Islet precursor cell (in vitro differentiated cells): ENCODE results near the gene PRPS2.
A peak's percentile ranks its signal among the peaks of the same experiment; 100 is the strongest.

Experiments used
- DNase-seq: peaks from one replicate; pipeline ENCODE4 v3.0.0-alpha.2; 2018

The PRPS2 gene

DNA sequence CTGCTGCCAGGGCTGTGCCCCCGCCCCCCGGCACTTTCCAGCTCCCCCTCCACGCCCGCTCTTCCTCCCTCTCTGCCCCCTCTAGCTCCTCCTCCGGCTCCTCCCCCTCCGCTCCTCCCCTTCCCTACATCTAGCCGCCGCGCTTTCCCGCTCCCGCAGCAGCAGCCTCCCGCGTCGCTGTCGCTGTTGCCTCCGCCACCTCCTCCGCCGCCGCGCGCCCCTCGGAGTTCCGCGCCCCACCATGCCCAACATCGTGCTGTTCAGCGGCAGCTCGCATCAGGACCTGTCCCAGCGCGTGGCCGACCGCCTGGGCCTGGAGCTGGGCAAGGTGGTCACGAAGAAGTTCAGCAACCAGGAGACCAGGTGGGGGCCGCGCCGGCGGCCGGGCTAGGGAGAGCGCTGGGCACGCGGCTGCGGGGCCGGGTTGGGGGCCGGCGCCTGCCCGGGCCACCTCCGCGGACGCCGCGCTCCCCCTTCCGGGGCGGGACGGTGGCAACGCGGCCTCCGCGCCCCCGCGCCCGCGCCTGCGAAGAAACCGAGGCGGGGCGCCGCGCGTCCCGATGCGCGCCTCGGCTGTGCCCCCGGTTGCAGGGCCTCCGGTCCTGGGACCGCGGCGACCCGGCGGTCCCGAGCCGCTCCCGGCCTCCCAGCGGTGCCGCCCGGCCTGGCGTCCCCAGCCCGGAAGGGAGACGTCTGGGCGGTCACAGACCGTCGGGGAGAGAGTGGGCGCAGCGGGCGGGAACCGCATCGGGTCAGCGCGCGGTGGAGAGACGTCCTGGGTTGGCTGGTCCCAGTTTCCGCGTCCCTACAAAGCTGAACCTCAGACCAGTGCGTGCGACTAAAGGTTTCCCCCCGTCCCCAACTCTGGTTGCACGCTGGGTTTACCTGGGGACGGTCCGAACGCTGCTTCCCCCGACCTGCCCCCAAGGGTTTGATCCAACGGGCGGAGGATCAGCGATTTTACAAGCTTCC, at the start of gene PRPS2:
PRPS2 (plus strand) TSS at position 156 of the 972 bp plus-strand sequence; CDS start at position 242, 86 bp downstream.
- peak; percentile 80 for DNase-seq

DNA sequence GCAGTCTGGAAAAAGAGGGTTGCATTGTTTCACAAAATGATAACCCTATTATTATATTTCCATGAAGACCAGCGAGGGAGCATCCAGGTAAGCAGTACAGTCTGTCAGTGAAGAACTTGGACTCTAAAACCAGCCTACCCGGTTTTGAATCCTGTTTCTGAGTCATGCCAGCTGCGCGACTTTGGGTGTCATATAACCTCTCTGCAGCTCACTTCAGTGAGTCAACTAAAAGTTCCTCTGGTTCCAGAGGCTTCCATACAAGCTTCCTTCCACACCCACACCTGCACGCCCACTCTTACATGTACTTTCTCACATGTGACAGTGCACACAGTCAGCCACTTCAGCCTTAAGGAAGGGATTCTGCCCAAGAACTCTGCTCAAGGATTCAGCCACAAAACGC, 49.8 kb upstream of the PRPS2 start:
- peak; percentile 57 for DNase-seq

DNA sequence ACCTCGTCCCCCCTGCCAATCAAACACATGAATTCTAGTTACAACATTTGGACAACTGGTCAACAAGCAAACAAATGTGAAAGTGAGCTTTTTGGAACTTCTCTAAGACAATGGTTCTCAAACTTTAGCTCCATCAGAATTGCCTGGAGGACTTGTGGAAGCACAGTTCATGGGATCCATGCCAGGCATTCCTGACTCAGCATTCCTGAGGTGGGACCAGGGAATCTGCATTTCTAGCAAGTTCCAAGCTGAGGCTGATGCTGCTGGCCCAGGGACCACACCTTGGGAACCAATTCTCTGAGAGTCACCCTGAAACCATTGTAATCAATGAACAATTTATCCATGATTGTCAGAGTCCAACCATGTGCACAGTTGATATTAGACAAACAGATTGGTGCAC, 43.8 kb upstream of the PRPS2 start:
- DNase-seq = no peak

DNA sequence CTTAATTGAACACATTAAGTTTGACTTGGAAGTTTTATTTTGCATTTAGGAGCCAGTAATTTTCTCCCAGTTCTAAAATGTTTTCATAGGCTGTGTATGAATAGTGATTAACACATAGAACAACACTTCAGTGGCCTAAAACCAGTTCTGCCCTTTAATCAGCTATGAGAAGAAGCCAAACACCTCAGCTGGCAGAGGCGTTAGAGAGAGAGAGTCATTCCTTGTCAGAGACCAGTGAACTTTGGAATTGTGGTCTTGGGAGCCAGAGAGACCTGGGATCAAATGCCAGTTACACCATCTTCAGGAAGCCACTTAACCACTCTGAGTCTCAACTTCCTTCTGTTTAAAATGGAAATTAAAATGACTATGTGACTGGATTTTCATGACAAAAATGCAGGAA, 39.3 kb upstream of the PRPS2 start:
- DNase-seq = no peak

DNA sequence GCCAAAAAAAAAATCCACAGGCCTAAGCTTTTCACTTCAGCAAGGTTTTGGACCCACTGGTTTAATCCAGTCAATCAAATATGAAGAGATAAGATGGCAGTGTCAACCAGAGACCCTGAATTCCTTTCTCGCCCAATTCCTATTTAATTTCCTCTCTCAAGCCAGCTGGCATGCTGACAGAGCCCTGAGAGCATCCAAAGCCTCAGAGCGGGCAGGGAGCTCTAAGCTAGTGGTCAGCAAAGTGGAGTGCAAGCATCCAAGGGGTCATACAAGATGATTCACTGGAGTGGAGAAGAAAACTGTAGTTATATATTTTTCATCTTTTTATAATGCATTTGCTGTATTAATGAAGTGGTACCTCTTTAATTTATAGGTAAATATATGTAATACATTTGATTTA, 37.8 kb upstream of the PRPS2 start:
- DNase-seq = no peak

DNA sequence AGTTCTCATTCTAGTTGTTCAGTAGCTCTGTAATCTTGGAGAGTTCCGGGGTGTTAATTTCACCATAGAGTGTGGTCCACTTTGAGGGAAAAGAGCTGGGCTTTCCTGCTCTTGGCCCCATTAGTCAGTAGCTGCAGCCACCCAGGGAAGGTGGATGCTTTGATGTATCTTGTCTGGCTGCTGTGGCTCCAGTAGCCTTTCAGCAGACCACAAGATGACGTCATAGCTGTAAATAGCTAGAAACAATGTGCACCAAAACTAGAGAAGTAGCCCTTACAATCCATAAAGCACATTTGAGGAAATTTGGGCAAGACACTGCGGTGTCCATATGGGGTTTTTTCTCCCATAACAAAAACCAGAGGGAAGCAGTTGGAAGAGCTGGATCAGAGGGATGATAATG, 32.9 kb upstream of the PRPS2 start:
- DNase-seq = peak; percentile 58

DNA sequence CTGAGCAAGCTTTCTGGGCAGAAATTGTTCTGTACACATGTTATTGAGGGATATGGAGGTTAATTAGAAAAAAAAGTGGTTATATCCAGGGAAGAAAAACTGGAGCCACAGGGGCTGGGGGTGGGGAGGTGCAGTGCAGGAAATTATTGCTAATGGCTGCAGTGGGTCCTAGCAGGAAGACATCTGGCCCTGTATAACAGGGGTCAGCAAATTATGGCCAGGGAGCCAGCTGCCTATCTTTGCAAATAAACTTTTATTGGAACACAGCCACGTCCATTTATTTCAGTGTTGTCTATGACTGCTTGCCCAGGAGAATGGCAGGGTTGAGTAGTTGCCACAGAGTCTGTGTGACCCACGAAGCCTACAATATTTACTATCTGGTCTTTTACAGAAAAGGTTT, 23.4 kb upstream of the PRPS2 start:
- DNase-seq = no peak

DNA sequence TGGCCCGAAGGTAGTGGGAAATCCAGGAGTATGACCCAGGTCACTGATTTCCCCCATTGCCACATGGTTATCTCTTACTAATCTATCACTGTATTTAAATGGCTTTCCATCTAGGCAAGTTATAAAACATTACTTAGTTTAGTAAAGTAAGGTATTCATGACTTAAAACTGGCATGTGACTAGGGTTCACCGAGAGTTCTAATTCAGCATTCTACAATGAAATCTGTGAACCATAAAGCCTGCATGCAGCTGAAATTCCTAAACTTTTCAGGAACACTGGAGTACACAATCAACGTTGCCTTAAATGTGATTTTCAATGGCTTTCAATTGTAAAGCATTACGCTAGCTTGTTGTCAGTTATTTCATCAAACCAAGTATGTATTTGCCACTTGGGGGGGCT, 22.7 kb upstream of the PRPS2 start:
- DNase-seq = no peak

DNA sequence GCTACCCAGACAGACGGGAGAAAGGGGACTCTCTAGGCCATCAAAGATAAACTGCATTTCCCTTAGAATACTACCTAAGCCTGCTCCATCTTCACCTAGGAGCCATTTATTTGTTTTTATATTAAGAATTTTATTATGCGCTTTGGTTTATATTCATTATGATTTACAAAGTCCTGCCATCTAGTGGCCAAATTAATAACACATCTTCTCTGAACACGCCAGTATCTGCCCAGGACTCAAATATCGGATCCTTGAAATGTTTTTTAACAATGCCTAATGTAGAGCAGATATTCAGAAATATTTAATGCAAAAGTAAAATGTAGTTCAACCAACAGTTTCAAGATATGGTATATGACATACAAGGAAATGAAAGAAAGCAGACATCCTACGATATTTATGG, 20.8 kb upstream of the PRPS2 start:
- DNase-seq = no peak

DNA sequence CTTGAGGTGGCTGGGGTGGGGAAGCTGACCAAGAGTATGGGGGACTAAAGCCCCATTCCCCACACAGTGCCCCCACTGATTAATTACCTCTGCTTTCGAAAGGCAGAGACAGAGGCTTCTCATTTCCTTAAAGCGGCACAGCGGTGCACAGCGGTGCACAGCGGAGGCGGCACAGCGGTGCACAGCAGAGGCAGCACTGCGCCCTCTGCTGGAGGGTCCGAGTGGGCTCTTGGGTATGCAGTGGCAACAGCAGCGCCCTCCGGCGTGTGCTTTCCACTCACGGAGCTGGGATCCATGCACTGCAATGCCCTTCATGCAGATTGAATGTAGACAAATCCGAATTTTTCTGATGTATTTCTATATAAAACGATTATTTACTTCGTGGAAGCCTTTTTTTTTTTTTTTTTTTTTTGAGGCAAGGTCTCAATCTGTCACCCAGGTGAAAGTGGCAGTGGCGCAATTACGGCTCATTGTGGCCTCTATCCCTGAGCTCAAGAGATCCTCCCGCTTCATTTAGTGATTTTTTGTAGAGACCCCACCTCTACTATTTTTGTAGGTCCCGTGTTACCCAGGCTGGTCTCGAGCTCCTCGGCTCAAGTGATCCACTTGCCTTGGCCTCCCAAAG, 19.7 kb upstream of the PRPS2 start:
- peak; percentile 76 for DNase-seq

DNA sequence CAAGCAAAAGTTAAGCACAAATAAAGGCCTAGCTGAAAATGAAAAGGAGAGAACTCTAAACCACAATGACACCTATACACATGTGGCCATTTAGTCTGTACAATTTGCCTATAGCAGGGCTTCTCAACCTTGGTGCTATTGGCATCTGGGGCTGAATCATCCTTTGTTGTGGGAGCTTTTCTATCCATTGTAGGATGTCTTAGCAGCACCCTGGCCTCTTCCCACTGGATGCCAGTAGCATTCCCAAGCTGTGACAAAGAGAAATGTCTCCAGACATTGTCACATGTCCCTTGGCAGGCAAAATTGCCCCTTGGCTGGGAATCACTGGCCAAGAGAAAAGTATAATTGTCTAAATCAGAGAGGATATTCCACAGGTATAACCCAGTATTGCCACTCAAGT, 13.5 kb upstream of the PRPS2 start:
- DNase-seq = peak; percentile 75

DNA sequence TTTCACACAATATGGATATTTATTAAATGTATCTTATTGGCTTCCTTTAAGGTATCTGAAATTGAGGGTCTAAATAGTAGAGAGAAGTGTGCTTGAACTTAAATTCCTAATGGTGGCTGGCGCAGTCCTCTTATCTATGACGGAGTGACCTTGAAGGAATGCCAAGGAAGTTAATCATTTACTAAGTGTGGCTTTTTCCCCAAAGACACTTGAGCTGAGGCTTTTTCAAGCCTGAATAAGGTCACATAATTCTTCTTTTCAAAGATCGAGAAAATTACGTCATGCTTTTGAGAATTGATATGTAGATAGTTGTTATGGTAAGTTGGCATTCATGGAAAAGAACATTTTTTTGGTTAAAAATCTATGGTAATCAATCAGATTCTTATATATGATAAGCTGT, 11.7 kb upstream of the PRPS2 start:
- no peak for DNase-seq

DNA sequence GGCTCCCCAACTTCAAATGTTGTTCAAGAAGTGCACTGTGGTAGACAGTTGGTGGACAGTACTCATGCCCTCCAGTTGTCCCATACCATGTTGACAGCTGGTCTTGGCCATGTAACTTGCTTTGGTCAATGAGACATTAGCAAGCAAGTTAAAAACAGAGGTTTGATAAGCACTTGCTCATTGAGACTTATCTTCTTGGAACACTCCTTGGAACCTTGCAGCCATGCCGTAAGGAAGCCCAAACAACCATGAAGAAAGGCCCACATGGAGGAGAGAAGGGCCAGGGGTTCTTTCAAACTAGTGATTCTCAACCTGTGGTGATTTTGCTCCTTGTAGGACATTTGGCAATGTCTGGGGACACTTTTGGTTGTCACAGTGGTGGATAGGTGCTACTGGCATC, 2.6 kb upstream of the PRPS2 start:
- no peak for DNase-seq

DNA sequence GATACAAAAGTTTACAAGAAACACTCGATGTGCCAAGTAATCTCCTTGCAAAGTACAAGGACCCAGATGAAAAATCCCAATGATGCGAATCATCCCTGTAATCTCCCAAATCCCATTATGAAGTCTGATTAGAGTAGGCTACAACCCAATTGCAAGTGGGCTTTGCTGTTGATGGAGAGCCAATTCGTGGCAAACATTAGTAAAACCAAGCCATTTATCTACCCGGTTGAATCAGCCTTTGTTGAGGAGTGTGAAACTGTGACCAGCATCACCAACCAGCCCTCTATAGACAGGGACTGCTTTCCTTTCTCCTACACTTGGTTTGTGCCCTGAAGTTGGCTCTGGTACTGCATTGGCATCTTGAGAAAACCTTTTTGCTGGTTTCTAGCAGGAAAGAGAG, 1.2 kb upstream of the PRPS2 start:
- DNase-seq = no peak

DNA sequence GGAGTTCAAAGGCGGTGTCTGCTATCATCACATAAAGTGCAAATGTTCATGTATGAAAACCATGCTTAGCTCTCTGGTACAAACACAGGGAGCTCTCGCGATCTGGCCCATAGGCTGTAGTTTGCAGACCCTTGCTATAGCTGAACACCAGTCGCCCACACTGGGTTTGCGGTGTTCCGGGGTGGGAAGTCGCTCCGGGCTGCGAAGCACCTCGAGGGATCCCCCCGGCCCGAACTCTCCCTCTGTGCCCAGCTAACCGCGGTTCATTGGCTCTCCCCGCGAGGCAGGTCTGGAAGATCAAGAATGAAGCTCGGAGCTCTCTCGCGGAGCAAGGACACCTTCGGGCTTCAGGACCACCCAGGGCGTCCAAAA, 341 bp upstream of the PRPS2 start:
- no peak for DNase-seq

DNA sequence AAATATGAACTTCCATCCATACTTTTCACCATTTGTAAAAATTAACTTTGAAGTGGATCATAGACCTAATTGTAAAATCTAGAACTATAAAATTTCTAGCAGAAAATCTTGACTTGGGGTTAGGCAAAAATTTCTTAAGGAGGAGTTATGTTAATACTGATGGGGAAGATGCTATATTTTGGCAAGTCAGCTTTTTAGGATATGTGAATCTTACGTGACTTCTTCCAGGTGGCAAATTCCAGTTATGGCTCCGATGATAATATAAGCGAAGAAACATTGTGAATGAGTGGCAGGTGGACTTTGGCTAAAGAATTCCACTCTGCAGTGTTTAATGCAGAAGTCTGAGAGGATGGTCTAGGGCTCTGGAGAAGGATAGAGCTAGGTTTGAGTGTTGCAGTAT, 1.5 kb downstream of the PRPS2 start:
- DNase-seq = no peak

DNA sequence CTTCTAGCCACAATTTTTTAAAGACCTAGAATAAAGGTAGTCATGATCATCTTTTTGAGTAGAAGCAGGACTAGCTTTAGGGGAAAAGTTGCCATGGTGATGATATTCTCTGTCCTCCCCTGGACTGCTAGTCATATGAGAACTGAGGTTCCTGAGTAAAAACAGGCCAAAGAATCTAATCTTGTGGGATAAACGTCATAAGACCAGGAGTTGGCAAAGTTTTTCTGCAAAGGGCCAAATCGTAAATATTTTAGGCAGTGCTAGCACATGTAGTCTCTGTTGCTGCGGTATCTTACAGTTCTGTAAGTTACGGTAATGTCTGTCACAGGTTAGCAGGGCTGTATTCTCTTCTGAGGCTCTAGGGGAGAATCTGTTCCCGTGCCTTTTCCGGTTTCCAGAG, 3.4 kb downstream of the PRPS2 start:
- no peak for DNase-seq

DNA sequence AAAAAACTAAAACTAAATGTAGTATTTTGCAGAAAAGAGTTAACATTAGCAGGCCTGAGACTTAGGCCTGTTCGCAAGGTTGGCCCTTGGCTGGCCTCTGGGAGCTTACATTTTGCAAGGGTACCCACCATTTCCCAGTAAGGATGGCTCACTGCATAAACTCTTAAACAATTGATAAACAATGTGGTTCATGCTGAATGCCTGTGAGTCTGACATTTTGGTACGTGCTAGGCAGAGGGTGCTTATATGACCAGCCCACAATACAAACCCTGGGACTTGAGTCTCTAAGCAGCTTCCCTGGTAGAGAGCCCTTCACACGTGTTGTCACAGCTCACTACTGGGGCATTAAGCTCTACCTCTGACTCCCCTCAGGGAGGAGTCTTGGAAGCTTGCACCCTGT, 7.4 kb downstream of the PRPS2 start:
- DNase-seq = no peak

DNA sequence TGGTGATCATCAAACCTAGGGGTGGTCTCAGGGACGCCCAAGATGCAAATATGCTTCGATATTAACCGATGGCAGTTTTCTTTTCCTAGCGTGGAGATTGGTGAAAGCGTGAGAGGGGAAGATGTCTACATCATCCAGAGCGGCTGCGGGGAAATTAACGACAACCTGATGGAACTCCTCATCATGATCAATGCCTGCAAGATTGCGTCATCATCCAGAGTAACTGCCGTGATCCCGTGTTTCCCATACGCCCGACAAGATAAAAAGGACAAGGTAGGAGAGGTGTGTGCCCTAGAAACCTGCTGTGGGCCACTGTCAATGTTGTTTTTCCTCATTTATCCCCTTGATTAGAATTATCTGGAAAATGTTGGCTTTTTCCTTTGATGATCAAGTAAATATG, 7.9 kb downstream of the PRPS2 start:
- no peak for DNase-seq

DNA sequence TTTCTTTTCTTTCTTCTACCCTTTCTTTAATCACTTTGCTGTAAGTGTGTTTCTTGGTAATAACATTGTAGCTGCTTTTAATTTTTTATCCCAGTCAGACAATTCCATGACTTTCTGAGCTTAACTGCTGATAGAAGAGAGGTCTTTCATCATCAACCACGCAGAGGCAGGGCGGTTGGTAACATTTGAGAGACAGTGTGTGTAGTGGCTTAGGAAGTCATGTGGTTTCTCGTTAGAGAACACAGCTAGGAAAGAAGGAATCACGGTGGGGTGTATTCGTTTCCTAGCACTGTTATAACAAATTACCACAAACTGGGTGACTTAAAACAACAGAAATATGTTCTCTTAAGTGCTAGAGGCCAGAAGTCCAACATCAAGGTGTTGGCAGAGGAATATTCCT, 11.5 kb downstream of the PRPS2 start:
- DNase-seq = no peak

DNA sequence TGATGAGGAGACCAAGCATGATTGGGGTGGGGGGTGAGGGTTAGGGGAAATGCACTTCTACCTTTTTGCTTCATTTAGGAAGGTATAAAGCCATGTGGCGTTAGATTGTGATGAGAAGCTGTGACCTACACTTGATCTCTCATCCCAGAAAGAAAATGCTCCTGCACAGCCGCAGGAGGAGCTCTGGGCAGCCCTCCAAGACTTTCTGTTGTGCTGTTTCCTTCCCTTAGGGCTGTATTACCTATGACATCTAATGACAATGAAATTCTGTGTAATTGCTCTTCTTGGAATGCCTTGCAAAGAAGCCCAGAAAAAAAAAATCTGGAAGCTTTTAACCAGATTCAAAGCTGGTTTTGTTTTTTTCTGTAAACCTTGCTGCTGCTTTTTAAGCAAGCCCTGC, 13.4 kb downstream of the PRPS2 start:
- no peak for DNase-seq

DNA sequence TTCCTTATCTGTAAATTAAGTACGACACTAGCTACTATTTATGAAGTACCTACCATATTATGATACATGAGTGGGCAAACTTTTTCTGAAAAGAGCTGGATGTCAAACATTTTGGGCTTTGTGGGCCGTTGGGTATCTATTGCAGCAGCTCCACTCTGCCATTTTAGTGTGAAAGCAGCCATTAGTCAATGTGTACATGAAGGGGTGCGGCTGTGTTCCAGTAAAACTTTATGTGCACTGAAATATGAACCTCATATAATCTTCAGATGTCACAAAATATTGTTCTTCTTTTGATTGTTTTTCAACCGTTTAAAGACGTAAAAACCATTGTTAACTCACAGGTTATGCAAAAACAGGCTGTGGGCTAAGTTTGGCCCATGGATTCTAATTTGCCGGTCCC, 14.1 kb downstream of the PRPS2 start:
- no peak for DNase-seq

DNA sequence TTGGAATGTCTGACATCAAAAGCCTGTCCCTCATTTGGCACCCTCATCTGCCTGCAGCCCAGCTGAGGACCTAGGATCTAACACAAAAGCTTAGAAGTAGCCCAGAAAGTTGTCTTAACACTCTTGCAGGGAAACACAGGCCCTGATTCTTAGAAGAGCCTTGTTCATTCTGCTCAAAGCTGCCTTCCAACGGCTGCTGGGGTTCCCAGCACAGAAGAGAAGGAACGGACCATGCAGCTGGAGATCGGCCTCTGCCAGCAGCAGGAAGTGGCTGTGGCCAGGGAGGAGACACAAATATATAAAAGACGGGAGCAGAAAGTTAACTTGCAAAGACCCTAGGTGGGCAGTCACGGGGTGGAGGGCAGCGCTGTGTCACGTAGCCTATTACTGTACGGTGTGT, 20.4 kb downstream of the PRPS2 start:
- DNase-seq = no peak

DNA sequence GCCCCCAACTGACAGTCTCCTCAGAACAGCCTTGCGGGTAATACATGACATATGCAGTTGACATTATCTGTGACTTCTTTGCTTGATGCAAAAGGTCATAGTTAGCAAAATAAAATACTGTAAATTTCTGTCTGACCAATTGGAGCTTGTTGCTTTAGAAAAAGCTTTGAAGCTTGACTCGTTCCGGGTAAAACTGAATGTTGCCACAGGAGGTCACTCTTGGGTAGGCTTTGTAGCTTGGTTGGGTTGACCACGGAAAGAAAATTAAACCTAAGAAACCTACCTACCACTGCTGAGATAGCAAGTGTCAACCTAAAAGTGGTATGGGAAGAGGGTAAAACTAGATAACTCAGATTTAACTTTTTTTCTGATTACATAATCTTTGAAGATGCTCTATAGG, 23.2 kb downstream of the PRPS2 start:
- peak; percentile 64 for DNase-seq

DNA sequence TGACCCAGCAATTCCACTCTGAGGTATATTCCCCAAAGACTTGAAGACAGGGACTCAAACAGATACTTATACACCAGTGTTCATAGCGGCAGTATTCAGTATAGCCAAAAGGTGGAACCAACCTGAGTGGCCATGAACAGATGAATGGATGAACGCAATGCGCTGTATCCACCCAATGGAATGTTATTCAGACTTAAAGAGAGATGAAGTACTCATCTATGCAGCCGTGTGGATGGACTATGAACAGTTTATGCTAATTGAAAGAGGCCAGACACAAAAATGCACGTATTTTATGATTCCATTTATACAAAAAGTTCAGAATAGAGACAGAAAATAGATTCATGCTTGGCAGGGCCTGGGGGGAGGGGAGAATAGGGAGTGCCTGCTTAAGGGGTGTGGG, 26.3 kb downstream of the PRPS2 start:
- no peak for DNase-seq
